GM12874 (cell line): ENCODE results near the gene SLC25A47.

Source experiments
- TF ChIP-seq, protein P1 (sequence below): IDR thresholded peaks from 2 replicates; pipeline ENCODE4 v1.5.1; 2011; ENCODE audit warnings: low read depth, mild to moderate bottlenecking, control low read depth, low read length, moderate library complexity; ENCODE audit not compliant: insufficient read depth

Gene SLC25A47

DNA sequence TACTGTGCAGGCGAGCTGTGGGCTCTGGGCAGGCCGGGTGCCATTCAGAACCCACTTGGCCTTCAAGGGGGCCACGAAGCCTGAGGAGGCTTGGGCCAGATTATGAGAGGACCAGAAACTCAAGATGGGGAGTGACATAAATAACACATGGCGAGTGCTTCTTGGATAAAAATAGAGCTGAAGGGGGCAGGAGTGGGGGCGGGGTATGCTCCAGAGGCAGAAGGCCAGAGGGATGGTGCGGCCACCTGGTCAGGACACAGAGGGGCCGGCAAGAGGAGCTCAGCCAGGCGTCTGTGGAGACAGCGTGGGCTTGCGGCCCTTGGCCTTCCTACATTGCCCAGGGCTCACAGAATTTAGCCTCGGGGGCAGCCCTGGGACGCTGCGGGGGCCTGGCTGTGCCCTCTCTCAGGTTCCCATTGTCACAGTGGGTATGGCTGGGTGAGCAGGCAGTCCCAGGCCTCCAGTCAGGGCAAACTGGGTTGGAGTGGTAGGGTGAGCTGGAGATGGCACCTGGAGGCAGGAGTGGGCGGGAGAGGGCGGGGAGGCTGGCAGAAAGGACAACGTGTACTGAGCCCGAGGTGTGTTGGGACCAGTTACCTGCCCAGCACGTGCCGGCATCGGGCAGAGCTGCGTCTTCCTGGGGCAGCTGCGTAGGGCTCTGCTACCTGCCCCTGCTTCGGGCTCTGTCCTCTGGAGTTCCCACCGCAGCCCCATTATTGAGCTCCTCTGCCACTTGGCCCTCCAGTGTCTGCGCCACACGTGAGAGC, 9.5 kb upstream of the SLC25A47 start:
- TF ChIP-seq, protein P1, sequence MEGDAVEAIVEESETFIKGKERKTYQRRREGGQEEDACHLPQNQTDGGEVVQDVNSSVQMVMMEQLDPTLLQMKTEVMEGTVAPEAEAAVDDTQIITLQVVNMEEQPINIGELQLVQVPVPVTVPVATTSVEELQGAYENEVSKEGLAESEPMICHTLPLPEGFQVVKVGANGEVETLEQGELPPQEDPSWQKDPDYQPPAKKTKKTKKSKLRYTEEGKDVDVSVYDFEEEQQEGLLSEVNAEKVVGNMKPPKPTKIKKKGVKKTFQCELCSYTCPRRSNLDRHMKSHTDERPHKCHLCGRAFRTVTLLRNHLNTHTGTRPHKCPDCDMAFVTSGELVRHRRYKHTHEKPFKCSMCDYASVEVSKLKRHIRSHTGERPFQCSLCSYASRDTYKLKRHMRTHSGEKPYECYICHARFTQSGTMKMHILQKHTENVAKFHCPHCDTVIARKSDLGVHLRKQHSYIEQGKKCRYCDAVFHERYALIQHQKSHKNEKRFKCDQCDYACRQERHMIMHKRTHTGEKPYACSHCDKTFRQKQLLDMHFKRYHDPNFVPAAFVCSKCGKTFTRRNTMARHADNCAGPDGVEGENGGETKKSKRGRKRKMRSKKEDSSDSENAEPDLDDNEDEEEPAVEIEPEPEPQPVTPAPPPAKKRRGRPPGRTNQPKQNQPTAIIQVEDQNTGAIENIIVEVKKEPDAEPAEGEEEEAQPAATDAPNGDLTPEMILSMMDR, result no peak

DNA sequence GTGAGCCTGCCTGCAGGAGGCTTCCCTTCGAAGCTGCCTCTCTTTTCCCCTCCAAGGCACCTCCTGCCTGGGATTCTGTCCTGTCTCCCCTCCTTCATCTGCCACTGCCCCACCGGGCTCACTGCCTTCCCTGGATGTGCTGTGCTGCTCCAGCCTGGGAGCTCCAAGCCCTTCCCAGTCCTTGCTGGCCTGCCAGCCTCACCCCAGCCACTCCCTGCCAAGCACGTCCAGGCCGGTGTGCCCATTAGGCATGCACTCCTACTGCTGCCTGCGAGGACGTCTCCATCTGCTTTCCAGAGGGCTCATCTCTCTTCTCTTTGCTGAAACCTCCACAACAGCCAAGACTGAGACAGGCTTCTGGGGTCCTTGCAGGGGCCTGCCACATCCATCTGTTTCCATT, 8.4 kb upstream of the SLC25A47 start:
- TF ChIP-seq, protein P1, result no peak

DNA sequence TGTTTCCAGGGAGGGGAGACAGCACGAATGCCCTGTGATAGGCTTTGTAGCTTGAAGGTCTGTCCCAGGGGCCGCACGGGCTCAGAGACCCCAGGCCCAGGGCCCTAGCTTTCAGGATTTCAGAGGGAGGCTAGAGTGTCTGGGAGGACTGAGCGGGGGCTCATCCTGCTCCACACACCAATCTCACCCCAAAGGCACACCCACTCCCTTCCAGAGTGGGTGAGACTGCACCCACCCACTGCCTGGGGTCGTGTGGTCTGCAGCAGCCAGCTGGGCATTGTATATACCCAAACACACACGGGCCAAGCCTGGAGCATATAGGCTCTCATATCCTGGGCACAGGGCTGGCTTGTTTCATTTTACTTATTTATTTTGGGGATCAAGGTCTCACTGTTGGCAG, 5.8 kb upstream of the SLC25A47 start:
- TF ChIP-seq, protein P1, result no peak

DNA sequence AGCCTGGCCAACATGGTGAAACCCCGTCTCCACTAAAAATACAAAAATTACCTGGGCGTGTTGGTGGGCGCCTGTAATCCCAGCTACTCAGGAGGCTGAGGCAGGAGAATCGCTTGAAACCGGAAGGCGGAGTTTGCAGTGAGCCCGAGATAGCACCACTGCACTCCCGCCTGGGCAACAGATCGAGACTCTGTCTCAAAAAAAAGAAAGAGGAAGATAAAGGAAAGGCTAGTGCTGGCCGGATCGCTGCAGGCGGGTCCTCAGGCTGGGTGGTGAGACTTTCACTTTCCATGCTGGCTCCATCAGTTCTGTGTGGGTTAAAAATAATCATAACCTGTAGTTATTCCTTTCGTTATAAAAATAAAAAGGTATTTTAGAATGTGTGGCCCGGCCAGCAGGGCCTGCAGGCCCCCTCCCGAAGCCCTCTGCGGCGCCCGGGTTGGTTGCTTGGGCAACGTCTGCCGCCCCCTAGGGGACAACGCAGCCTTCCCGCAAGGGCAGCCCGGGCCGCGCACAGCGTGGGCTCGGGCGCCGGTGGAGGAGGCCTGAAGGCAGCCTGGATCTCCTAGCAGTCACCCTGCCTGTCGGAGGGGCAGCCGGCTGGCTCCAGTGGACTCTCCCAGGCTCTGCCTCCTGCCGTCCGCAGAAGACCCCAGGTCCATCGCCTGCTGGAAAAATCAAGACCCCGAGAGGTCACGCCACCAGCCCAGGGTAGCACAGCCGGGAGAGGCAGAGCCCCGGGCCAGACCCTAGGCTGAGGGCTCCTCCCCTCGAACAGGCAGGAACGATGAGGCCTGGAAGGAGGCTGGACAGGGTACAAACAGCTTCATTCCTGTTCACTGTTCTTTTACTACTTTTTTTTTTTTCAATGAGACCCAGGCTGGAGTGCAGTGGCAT, 5.0 kb upstream of the SLC25A47 start:
- TF ChIP-seq, protein P1, result peak; percentile 91

DNA sequence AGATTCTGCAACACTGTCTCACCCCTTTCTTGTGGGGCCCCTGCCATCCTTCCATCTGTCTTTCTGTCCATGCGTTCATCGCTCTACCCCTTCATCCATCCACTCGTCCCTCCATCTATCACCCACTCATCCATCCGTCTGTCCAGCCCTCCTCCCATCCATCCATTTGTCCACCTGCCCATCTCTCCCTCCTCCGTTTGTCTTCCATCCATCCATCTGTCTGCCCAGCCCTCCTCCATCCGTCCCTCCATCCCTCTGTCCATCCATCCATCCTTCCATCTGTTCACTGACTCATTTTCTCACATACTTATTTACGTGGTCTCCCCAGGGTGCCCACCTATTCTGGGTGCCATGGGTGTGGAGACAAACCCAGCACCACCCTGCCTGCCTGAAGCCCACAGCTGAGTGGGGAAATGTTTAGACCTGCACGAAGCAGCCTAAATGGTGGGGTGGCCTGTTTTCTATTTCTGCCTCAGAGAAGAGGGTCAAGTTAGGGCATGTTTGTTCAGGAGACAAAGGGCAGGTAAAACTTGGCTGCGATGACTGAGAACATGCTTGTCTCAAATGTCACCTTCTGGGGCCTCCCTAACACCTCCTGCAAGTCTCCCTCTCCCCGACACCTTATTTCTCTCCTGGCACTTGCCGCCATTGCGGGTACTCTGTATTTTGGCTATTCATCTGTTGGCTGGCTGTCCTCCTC, 2.8 kb upstream of the SLC25A47 start:
- TF ChIP-seq, protein P1, result no peak

DNA sequence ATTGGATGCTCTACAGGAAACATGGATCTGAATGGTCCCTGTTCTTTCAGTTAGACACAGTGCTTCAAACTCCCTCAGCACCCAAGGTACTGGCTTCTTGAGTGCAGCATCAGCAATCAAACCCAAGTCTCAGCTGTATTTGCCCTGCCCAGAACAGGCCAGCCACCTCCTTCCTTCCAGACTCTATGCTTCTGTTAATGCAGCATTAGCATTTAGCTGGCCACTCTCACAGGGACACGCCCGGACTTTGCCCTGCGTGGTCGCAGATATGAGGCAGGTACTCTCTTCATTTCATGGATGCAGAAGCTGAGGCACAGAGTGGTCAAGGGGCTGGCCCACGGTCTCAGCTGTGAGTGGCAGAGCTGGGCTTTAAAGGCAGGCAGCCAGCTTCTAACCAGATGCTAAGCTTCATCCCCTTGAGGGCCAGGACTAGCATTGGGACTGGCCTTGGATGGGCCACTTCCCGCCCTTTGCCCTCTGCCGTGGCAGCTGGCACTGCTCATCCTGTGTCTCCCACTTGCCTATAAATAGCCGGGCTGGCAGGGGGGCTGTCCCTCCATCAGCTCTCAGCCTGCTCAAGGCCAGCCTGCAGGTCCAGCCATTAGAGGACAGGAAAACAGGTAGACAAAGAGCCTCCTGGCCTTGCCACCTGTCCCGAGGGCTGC, 1.5 kb upstream of the SLC25A47 start:
- TF ChIP-seq, protein P1, result no peak
